ENCODE data around the gene COX7A2L.

GRCh38 chr2:42350434-42351063 lies 10.5 kb downstream of the COX7A2L start:
- TF ChIP-seq TAF1 (IDR thresholded peaks at IDR 0.05; ENCODE audit: low read depth, low read length) (no peak), SPI1 (IDR thresholded peaks at IDR 0.05; ENCODE audit: low read depth, low read length) (no peak)

All from GM12891 (cell line).